CD4-positive, alpha-beta T cell treated with Interleukin-6 for 4 hours (primary cell): ENCODE data around the gene CDHR3.

Experiments
- DNase-seq: peaks from one replicate; pipeline ENCODE4 v3.0.0-alpha.2; 2020; ENCODE audit warnings: mixed read lengths

CDHR3 gene

GRCh38 chr7:106031300-106032035, 68.4 kb downstream of the CDHR3 start:
- DNase-seq: peak; percentile 57

GRCh38 chr7:106032295-106032694, 69.2 kb downstream of the CDHR3 start:
- DNase-seq: no peak

GRCh38 chr7:106033735-106034134, 70.7 kb downstream of the CDHR3 start:
- DNase-seq: no peak

- DNase-seq: no peak
Measured at GRCh38 chr7:106034383-106034782, 71.3 kb downstream of the CDHR3 start.

- DNase-seq: no peak
Measured at GRCh38 chr7:106035568-106035967, 72.5 kb downstream of the CDHR3 start.

- no peak for DNase-seq
Measured at GRCh38 chr7:106036004-106036403, 72.9 kb downstream of the CDHR3 start.

GRCh38 chr7:106037489-106038176, 74.6 kb downstream of the CDHR3 start:
- DNase-seq: no peak

- DNase-seq: no peak
Measured at GRCh38 chr7:106038289-106038688, 75.2 kb downstream of the CDHR3 start.

GRCh38 chr7:106038916-106039315, 75.9 kb downstream of the CDHR3 start:
- no peak for DNase-seq

- DNase-seq: no peak
Measured at GRCh38 chr7:106039486-106040060, 76.5 kb downstream of the CDHR3 start.

GRCh38 chr7:106041140-106041717, 78.2 kb downstream of the CDHR3 start:
- peak; percentile 55 for DNase-seq

GRCh38 chr7:106042196-106042611, 79.1 kb downstream of the CDHR3 start:
- no peak for DNase-seq

GRCh38 chr7:106045139-106045538, 82.1 kb downstream of the CDHR3 start:
- no peak for DNase-seq

GRCh38 chr7:106045586-106045985, 82.5 kb downstream of the CDHR3 start:
- DNase-seq: no peak

- no peak for DNase-seq
Measured at GRCh38 chr7:106047184-106047583, 84.1 kb downstream of the CDHR3 start.

- no peak for DNase-seq
Measured at GRCh38 chr7:106047818-106048705, 85.0 kb downstream of the CDHR3 start.

GRCh38 chr7:106048706-106049020, 85.6 kb downstream of the CDHR3 start:
- no peak for DNase-seq

GRCh38 chr7:106049139-106049752, 86.2 kb downstream of the CDHR3 start:
- no peak for DNase-seq

- no peak for DNase-seq
Measured at GRCh38 chr7:106050002-106050745, 87.1 kb downstream of the CDHR3 start.

GRCh38 chr7:106050746-106051117, 87.7 kb downstream of the CDHR3 start:
- no peak for DNase-seq

- no peak for DNase-seq
Measured at GRCh38 chr7:106052681-106053080, 89.6 kb downstream of the CDHR3 start.

- no peak for DNase-seq
Measured at GRCh38 chr7:106053109-106053508, 90.0 kb downstream of the CDHR3 start.
